Upper lobe of left lung (tissue), 4 donors: ENCODE measurements around the gene PDSS2.

ENCODE experiments used
- CTCF ChIP-seq, 6 experiments: fragments of 450-650 bp in 4 of 6; fragments of 200-600 bp in 2 of 6; sonication (generic) in 2 of 6; IDR thresholded peaks; one replicate each; pipeline ENCODE4 v1.5.1; 2016 to 2019; ENCODE audit warnings: antibody characterized with exemption in 6 of 6
- EP300 ChIP-seq, 4 donors: sonication (generic); formaldehyde crosslinking; IDR thresholded peaks; one replicate each; pipeline ENCODE4 v1.5.1; 2017; ENCODE audit warnings: antibody characterized with exemption in 4 of 4, control low read depth in 2 of 4
- POLR2A ChIP-seq, 4 donors: fragments of 450-650 bp; IDR thresholded peaks; one replicate each; pipeline ENCODE4 v1.5.1; 2016 to 2017; ENCODE audit warnings: antibody characterized with exemption in 4 of 4, mild to moderate bottlenecking in 2 of 4

- TF ChIP-seq POLR2A (IDR thresholded peaks at IDR 0.05) (no peak), CTCF (IDR thresholded peaks at IDR 0.05) (no peak), EP300 (IDR thresholded peaks at IDR 0.05) (no peak)
Measured at GRCh38 chr6:107436881-107437280, 22.5 kb downstream of the PDSS2 start.
